HG02571 (cell line): ENCODE data around the gene TWIST2.

Source experiments
- ATAC-seq: cut with Tn5 transposase; IDR thresholded peaks from one replicate; pipeline ENCODE4 v1.9.1; 2021; ENCODE audit warnings: mild to moderate bottlenecking, moderate library complexity; ENCODE audit not compliant: unreplicated experiment

The TWIST2 gene

GRCh38 chr2:238855891-238856580, 8.2 kb downstream of the TWIST2 start:
- no peak for ATAC-seq

GRCh38 chr2:238856713-238857567, 9.1 kb downstream of the TWIST2 start:
- no peak for ATAC-seq

- no peak for ATAC-seq
Observed at GRCh38 chr2:238857959-238858358, 10.1 kb downstream of the TWIST2 start.

GRCh38 chr2:238859636-238860347, 11.9 kb downstream of the TWIST2 start:
- ATAC-seq: no peak

- no peak for ATAC-seq
Observed at GRCh38 chr2:238861013-238861730, 13.3 kb downstream of the TWIST2 start.

GRCh38 chr2:238861766-238862315, 14.0 kb downstream of the TWIST2 start:
- ATAC-seq: no peak

- no peak for ATAC-seq
Observed at GRCh38 chr2:238862701-238863100, 14.8 kb downstream of the TWIST2 start.

GRCh38 chr2:238863231-238863630, 15.3 kb downstream of the TWIST2 start:
- ATAC-seq: no peak

- no peak for ATAC-seq
Observed at GRCh38 chr2:238863749-238864206, 15.9 kb downstream of the TWIST2 start.

GRCh38 chr2:238864207-238865014, 16.5 kb downstream of the TWIST2 start:
- no peak for ATAC-seq

GRCh38 chr2:238865015-238865719, 17.3 kb downstream of the TWIST2 start:
- no peak for ATAC-seq

- no peak for ATAC-seq
Observed at GRCh38 chr2:238865744-238866355, 18.0 kb downstream of the TWIST2 start.

GRCh38 chr2:238866656-238867277, 18.9 kb downstream of the TWIST2 start:
- ATAC-seq: no peak

- no peak for ATAC-seq
Observed at GRCh38 chr2:238868067-238868524, 20.2 kb downstream of the TWIST2 start.

- ATAC-seq: no peak
Observed at GRCh38 chr2:238868616-238869292, 20.9 kb downstream of the TWIST2 start.

- ATAC-seq: no peak
Observed at GRCh38 chr2:238869293-238870124, 21.6 kb downstream of the TWIST2 start.

GRCh38 chr2:238870261-238870660, 22.4 kb downstream of the TWIST2 start:
- no peak for ATAC-seq
